Endothelial cell of umbilical vein (primary cell): ENCODE measurements around the gene KRT3. TPM values are rescaled to one million over a fixed set of nuclear protein-coding genes. Genes with fewer than 3 reads are reported as not detected.

Source experiments
- BruUV-seq: library from RNA; stranded (reverse); fragments of 400-500 nt; replicated peaks from 2 replicates; lab custom pipeline; 2021; lab: Mats Ljungman, UMichigan
- CTCF ChIA-PET: fragments of 300-600, 350-600 bp; sonication (Branson Sonifier 250); formaldehyde crosslinking; loops from one replicate; lab custom pipeline; 2021; ENCODE audit warnings: antibody characterized with exemption, inconsistent platforms; lab: Charles Lee
- POLR2A ChIA-PET: fragments of 300-600, 350-600 bp; sonication (Branson Sonifier 250); formaldehyde crosslinking; loops from one replicate; lab custom pipeline; 2021; ENCODE audit warnings: antibody characterized with exemption, inconsistent platforms; lab: Charles Lee
- DNase-seq: peaks from one replicate; pipeline ENCODE4 v3.0.0-alpha.2; 2011; ENCODE audit warnings: low read depth, low spot score
- FAIRE-seq: peaks from 2 replicates; lab custom pipeline; 2011; peaks lifted over from hg19 to GRCh38; lab: Jason Lieb, UNC
- H2AFZ ChIP-seq: 2 replicates; pipeline ENCODE4 v1.6.0; 2012; ENCODE audit warnings: low read depth, low read length, control low read depth, inconsistent platforms
- H3K27ac ChIP-seq: 2 replicates; pipeline ENCODE4 v1.5.1; 2011; ENCODE audit warnings: low read depth, mild to moderate bottlenecking, control low read depth, low read length, moderate library complexity; ENCODE audit not compliant: insufficient read depth
- H3K27me3 ChIP-seq, 2 experiments: 2 replicates each; pipeline versions ENCODE4 v1.6.0 to v1.6.1; 2011; ENCODE audit warnings: low read length in 2 of 2, mixed read lengths in 1 of 2; ENCODE audit not compliant: control insufficient read depth in 2 of 2, insufficient read depth in 2 of 2
- H3K36me3 ChIP-seq, 2 experiments: 2 replicates in 1 of 2; 3 replicates in 1 of 2; pipeline ENCODE4 v1.5.1; 2011; ENCODE audit warnings: low read length in 2 of 2, mild to moderate bottlenecking in 1 of 2, moderate library complexity in 1 of 2; ENCODE audit not compliant: control insufficient read depth in 2 of 2, insufficient read depth in 2 of 2; ENCODE audit errors: extremely low read depth in 1 of 2
- H3K4me1 ChIP-seq: 3 replicates; pipeline ENCODE4 v1.5.1; 2011; ENCODE audit warnings: mild to moderate bottlenecking, low read length; ENCODE audit not compliant: control insufficient read depth, insufficient read depth; ENCODE audit errors: extremely low read depth
- H3K4me2 ChIP-seq: 2 replicates; pipeline ENCODE4 v1.6.1; 2011; ENCODE audit warnings: low read length, control low read depth, mixed read lengths; ENCODE audit not compliant: insufficient read depth
- H3K4me3 ChIP-seq, 3 experiments: fragments of 200-600 bp in 1 of 3; sonication (generic), shearing (Covaris generic) in 1 of 3; replicated peaks in 1 of 3; 2 replicates each; pipeline ENCODE4 v1.5.1; 2011 to 2016; ENCODE audit warnings: control low read depth in 3 of 3, low read length in 3 of 3, mild to moderate bottlenecking in 2 of 3, inconsistent platforms in 1 of 3, low read depth in 1 of 3, moderate library complexity in 1 of 3; ENCODE audit not compliant: insufficient read depth in 1 of 3
- H3K79me2 ChIP-seq: 2 replicates; pipeline ENCODE4 v1.6.0; 2012; ENCODE audit warnings: low read length, inconsistent platforms; ENCODE audit not compliant: control insufficient read depth, insufficient read depth
- H3K9ac ChIP-seq: replicated peaks from 2 replicates; pipeline ENCODE3; 2011; ENCODE audit warnings: low read length, control low read depth; ENCODE audit not compliant: insufficient read depth; ENCODE audit errors: extremely low read depth
- H3K9me1 ChIP-seq: replicated peaks from 3 replicates; pipeline ENCODE4 v1.6.0; 2011; ENCODE audit warnings: mild to moderate bottlenecking, low read length; ENCODE audit not compliant: control insufficient read depth, insufficient read depth; ENCODE audit errors: extremely low read depth
- H3K9me3 ChIP-seq: replicated peaks from 2 replicates; pipeline ENCODE4 v1.5.1; 2012; ENCODE audit warnings: low read length, inconsistent platforms; ENCODE audit not compliant: control insufficient read depth, insufficient read depth
- H4K20me1 ChIP-seq: replicated peaks from 2 replicates; pipeline ENCODE3; 2011; ENCODE audit warnings: mild to moderate bottlenecking, low read length; ENCODE audit not compliant: control insufficient read depth, insufficient read depth; ENCODE audit errors: extremely low read depth
- CTCF ChIP-seq, 2 donors: IDR thresholded peaks; 1 replicate in 1 of 2; 2 replicates in 1 of 2; pipeline ENCODE4 v1.5.1; 2011; ENCODE audit warnings: low read length in 2 of 2, mild to moderate bottlenecking in 2 of 2, moderate library complexity in 2 of 2, control low read depth in 1 of 2, inconsistent platforms in 1 of 2, low read depth in 1 of 2; ENCODE audit not compliant: insufficient read depth in 1 of 2; ENCODE audit errors: extremely low read depth in 1 of 2
- FOS ChIP-seq: IDR thresholded peaks from 2 replicates; pipeline ENCODE4 v1.6.1; 2011; ENCODE audit warnings: mild to moderate bottlenecking, low read length, moderate library complexity, borderline replicate concordance; ENCODE audit not compliant: insufficient read depth
- GATA2 ChIP-seq: IDR thresholded peaks from 2 replicates; pipeline ENCODE4 v1.7.0; 2011; ENCODE audit warnings: low read depth, mild to moderate bottlenecking, moderate library complexity, mixed read lengths, low read length; ENCODE audit not compliant: insufficient read length, insufficient read depth
- JUN ChIP-seq: IDR thresholded peaks from 2 replicates; pipeline ENCODE4 v1.6.1; 2011; ENCODE audit warnings: borderline replicate concordance, low read depth; ENCODE audit not compliant: insufficient read length, insufficient read depth
- MAX ChIP-seq: IDR thresholded peaks from 2 replicates; pipeline ENCODE4 v1.6.1; 2011; ENCODE audit not compliant: insufficient read depth, insufficient read length
- MYC ChIP-seq: IDR thresholded peaks from one replicate; pipeline ENCODE4 v1.6.1; 2011; ENCODE audit warnings: mild to moderate bottlenecking, low read depth, low read length
- POLR2A ChIP-seq: IDR thresholded peaks from 2 replicates; pipeline ENCODE4 v1.6.1; 2012; ENCODE audit warnings: low read depth, mild to moderate bottlenecking, control low read depth, low read length
- dilution Hi-C: fragments of 300-500 bp; cut with MboI; formaldehyde crosslinking; loops from one replicate; pipeline ENCODE4 v1.15.0; 2019; ENCODE audit warnings: low sequenced_read_pairs; ENCODE audit not compliant: extremely low pct_ligation_motif_present
- intact Hi-C: fragments of 100-400 bp; cut with micrococcal nuclease; formaldehyde crosslinking; loops from one replicate; pipeline ENCODE4 v1.10.0; 2022
- polyA plus RNA-seq, 4 experiments: library from polyadenylated mRNA; depleted of rRNA in 3 of 4; stranded (reverse) in 3 of 4; unstranded in 1 of 4; fragments of >200 nt; gene quantifications; 2 replicates each; pipeline versions ENCODE4 v1.2.1 to v1.2.3, GENCODE V29; 2011 to 2012; ENCODE audit warnings: missing spikeins in 1 of 4
- total RNA-seq: library from RNA; stranded (reverse); gene quantifications from 2 replicates; pipeline ENCODE4 v1.2.3, GENCODE V29; 2021

KRT3 gene
- total and polyA plus RNA-seq, 2 donors (not counting 3 experiments of a cell fraction or from before 2014, with no cell fraction given): not detected

DNA sequence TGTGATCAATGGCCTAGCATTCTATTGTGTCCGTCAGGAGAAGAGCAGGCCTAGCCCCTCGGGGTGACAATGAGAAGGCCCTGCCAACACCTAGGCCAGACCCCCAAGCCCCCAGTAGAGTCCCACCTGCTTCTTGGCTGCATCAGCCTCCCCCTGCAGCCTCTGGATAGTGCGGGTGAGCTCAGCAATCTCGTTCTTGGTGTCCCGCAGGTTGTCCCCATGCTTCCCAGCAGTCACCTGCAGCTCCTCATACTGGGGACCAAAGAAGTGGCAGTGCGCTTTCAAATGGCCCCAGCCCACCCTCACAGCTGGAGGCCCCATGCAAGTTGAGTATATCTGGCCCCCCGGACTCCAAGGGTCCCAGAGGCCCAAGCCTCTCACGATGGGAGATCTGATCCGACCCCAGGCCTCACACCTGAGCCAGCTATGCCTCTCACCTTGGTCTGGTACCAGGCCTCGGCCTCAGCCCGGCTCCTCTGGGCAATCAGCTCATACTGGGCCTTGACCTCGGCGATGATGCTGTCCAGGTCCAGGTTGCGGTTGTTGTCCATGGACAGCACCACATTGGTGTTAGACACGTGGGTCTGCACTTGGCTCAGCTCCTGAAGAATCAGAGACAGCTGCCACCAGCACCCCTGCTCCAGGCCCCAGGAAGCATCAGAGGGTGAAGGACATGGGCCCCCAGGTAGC is 28.0 kb upstream of the KRT3 start:
- BruUV-seq: no TSS peak
- dilution Hi-C loops: no loop called here
- TF ChIP-seq MYC (no peak), POLR2A (no peak), GATA2 (no peak), FOS (no peak), JUN (no peak), CTCF (IDR thresholded peaks at IDR 0.05; ENCODE audit: extremely low read depth in 1 of 2, insufficient read depth in 1 of 2, low read depth in 1 of 2, low read length in 2 of 2) (no peak), MAX (no peak)
- Histone ChIP-seq H3K9me3 (no peaks in the 10 kb centered on the region), H3K4me1 (no peaks in the 10 kb centered on the region), H2AFZ (no peak overlapping the region), H3K27me3 (peaks cover 0 to 1% of the 10 kb centered on the region in 2 experiments), H3K4me2 (no peak overlapping the region), H3K27ac (no peak overlapping the region), H4K20me1 (no peaks in the 10 kb centered on the region), H3K79me2 (no peaks in the 10 kb centered on the region), H3K9me1 (no peaks in the 10 kb centered on the region), H3K36me3 (no peaks in the 10 kb centered on the region), H3K9ac (no peak overlapping the region), H3K4me3 (no peak overlapping the region)
- ChIA-PET POLR2A (no interaction called here), CTCF (interaction anchor here (1.2 kb wide), 1 partner anchor 16 kb away, joined by 3 read pairs; no protein-coding TSS in a partner anchor)
- FAIRE-seq (no peak), DNase-seq (no peak)
- intact Hi-C loops: loop anchor here (5.0 kb wide), 1 partner anchor 532 kb away; the partner anchor contains the start of gene KRT81
